Body of pancreas (tissue), 4 donors: ENCODE data around the gene CIRBP. TPM values are rescaled to one million over a fixed set of nuclear protein-coding genes. Genes with fewer than 3 reads are reported as not detected.

Experiments used
- ATAC-seq: fragments of 150-250 bp; one replicate; pipeline ENCODE4 v1.9.1; 2016
- DNase-seq, 4 donors: peaks; one replicate each; pipeline ENCODE4 v3.0.0-alpha.2; 2019
- H3K27ac ChIP-seq, 4 donors: fragments of 200-600 bp; sonication (generic); 1 replicate in 3 of 4; 2 replicates in 1 of 4; pipeline versions ENCODE4 v1.5.1 to v1.6.1; 2016 to 2019; ENCODE audit warnings: mild to moderate bottlenecking in 1 of 4, mixed read lengths in 1 of 4, moderate library complexity in 1 of 4
- H3K27me3 ChIP-seq, 2 donors: fragments of 200-600 bp; sonication (generic); one replicate each; pipeline ENCODE4 v1.6.0; 2016; ENCODE audit warnings: mild to moderate bottlenecking in 1 of 2
- H3K36me3 ChIP-seq, 2 donors: fragments of 200-600 bp; sonication (generic); replicated peaks in 1 of 2; 2 replicates each; pipeline ENCODE4 v1.5.1; 2016; ENCODE audit warnings: low read depth in 2 of 2; ENCODE audit not compliant: insufficient read depth in 1 of 2
- H3K4me1 ChIP-seq: fragments of 200-600 bp; sonication (generic); one replicate; pipeline ENCODE4 v1.6.0; 2016
- H3K4me3 ChIP-seq, 2 donors: fragments of 200-600 bp; sonication (generic); 1 replicate in 1 of 2; 2 replicates in 1 of 2; pipeline ENCODE4 v1.5.1; 2016 to 2019
- H3K9me3 ChIP-seq, 3 donors: fragments of 200-600 bp; sonication (generic); 1 replicate in 2 of 3; 2 replicates in 1 of 3; pipeline ENCODE4 v1.5.1; 2016
- POLR2A ChIP-seq, 3 donors: fragments of 450-650 bp; IDR thresholded peaks; one replicate each; pipeline ENCODE4 v1.6.1; 2016; ENCODE audit warnings: antibody characterized with exemption in 3 of 3, mild to moderate bottlenecking in 2 of 3
- WGBS, 2 donors: methylation state at CpG; one replicate each; pipeline ENCODE4 v1.1.5; 2017; 5-methylcytosine and 5-hydroxymethylcytosine counted together
- intact Hi-C: fragments of 100-400 bp; cut with DNase I; formaldehyde crosslinking; loops from one replicate; pipeline ENCODE4 v1.15.1; 2023
- total RNA-seq, 2 donors: library from RNA; depleted of rRNA; stranded (reverse); fragments of >200 nt; gene quantifications; one replicate each; pipeline ENCODE4 v1.1.0, GENCODE V29; 2016
- TF ChIP-seq, protein P1 (sequence below), 7 experiments: fragments of 450-650 bp in 4 of 7; fragments of 200-600 bp in 3 of 7; sonication (generic) in 3 of 7; IDR thresholded peaks; one replicate each; pipeline ENCODE4 v1.5.1; 2016 to 2019; ENCODE audit warnings: antibody characterized with exemption in 7 of 7

The CIRBP gene
- total RNA-seq, 2 donors from 2014 or later: 582 to 630 TPM

DNA sequence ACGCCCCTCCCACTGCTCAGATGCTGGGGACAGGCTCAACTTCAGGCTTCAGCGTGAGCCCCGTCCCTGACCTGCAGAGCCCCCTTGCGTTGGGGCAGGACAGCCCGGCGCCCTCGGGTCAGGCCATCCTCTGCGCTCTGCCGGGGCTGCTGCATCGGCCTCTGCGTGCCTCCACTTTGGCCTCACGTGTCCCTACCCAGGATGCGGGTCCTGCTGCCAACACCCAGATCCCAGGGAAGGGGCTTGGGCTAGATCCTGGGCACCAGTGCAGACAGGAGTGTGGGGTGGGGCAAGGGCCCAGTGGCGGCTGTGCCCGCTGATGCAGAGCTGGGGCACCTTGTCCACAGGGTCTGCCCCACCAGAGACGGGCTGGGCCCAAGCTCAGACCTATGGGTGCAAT, 44.3 kb upstream of the CIRBP start:
- WGBS, 2 donors: 91 to 93% methylated on average over 3 to 16 of the region's 16 CpGs

DNA sequence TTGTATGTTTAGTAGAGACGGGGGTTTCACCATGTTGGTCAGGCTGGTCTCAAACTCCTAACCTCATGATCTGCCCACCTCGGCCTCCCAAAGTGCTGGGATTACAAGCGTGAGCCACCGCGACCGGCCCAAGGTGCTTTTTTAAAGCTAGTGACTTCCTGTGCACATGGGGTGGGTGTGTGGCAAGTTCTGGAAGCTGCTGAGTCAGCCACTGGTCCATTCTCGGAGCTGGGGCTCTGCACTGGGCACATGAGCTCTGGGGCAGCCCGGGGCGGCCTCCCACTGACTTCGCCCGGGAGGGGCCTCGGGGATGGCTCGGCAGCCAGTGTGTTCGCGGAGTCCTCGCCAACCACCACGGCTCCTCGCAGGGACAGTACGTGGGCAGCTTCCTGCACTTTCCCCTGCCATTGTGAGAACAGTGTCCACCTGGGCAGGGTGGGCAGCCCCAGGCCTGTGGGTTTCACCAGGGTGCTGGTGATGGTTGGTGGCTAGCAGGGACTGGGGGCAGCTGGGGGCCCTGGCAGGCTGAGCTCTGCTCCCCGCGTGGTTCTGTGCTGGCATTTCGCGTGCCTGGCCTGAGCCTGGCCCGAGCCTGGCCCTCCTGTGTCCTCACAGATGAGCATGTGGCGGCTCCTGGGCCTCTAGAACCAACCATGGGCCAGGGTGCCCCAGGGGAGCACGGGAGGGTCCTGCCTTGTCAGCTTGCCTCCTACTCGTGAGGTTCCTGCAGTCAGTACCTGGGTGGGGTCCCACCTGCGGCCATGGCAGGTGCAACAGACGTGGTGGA, 43.5 kb upstream of the CIRBP start:
- ATAC-seq (no peak), DNase-seq (no peak)
- peaks cover 5 to 8% of the 10 kb centered on the region in 2 donors for H3K36me3 ChIP-seq
- peaks cover 10% of the 10 kb centered on the region for H3K4me1 ChIP-seq
- H3K9me3 ChIP-seq: no peaks in the 10 kb centered on the region
- TF ChIP-seq POLR2A (IDR thresholded peaks at IDR 0.05): no peak
- TF ChIP-seq, protein P1, sequence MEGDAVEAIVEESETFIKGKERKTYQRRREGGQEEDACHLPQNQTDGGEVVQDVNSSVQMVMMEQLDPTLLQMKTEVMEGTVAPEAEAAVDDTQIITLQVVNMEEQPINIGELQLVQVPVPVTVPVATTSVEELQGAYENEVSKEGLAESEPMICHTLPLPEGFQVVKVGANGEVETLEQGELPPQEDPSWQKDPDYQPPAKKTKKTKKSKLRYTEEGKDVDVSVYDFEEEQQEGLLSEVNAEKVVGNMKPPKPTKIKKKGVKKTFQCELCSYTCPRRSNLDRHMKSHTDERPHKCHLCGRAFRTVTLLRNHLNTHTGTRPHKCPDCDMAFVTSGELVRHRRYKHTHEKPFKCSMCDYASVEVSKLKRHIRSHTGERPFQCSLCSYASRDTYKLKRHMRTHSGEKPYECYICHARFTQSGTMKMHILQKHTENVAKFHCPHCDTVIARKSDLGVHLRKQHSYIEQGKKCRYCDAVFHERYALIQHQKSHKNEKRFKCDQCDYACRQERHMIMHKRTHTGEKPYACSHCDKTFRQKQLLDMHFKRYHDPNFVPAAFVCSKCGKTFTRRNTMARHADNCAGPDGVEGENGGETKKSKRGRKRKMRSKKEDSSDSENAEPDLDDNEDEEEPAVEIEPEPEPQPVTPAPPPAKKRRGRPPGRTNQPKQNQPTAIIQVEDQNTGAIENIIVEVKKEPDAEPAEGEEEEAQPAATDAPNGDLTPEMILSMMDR (IDR thresholded peaks at IDR 0.05): no peak
- H3K4me3 ChIP-seq: no peak overlapping the region
- intact Hi-C loops: no loop called here
- no peak overlapping the region for H3K27ac ChIP-seq
- no peaks in the 10 kb centered on the region for H3K27me3 ChIP-seq
- 83 to 100% methylated on average over 3 to 26 of the region's 29 CpGs for WGBS, 2 donors

More for the DNA sequence above, 44.3 kb upstream of the CIRBP start:
- Histone ChIP-seq H3K27ac (no peak overlapping the region), H3K4me1 (peaks cover 10% of the 10 kb centered on the region), H3K9me3 (no peaks in the 10 kb centered on the region), H3K4me3 (no peak overlapping the region), H3K36me3 (peaks cover 5 to 8% of the 10 kb centered on the region in 2 donors), H3K27me3 (no peaks in the 10 kb centered on the region)
- DNase-seq (no peak), ATAC-seq (no peak)
- intact Hi-C loops: no loop called here
- TF ChIP-seq, protein P1 (IDR thresholded peaks at IDR 0.05): no peak
- no peak for TF ChIP-seq POLR2A (IDR thresholded peaks at IDR 0.05)

DNA sequence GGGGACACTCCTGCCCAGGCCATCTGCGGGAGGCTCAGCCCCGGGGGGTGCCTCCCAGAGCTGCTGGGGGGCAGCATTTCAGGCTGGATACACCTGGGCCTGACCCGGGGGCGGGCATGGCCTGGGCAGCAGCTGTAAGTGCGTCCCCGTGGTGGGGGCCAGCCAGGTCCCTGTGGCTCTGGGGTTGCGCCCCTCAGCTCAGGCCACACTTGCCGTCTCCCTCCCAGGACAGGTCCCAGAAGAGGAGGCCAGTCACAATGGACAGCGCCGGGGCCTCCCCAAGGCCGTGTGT, 43.0 kb upstream of the CIRBP start:
- no peak for ATAC-seq
- 93% methylated on average over 5 of the region's 11 CpGs; no CpG with 5 or more reads in 1 of the 2 donors for WGBS, 2 donors

DNA sequence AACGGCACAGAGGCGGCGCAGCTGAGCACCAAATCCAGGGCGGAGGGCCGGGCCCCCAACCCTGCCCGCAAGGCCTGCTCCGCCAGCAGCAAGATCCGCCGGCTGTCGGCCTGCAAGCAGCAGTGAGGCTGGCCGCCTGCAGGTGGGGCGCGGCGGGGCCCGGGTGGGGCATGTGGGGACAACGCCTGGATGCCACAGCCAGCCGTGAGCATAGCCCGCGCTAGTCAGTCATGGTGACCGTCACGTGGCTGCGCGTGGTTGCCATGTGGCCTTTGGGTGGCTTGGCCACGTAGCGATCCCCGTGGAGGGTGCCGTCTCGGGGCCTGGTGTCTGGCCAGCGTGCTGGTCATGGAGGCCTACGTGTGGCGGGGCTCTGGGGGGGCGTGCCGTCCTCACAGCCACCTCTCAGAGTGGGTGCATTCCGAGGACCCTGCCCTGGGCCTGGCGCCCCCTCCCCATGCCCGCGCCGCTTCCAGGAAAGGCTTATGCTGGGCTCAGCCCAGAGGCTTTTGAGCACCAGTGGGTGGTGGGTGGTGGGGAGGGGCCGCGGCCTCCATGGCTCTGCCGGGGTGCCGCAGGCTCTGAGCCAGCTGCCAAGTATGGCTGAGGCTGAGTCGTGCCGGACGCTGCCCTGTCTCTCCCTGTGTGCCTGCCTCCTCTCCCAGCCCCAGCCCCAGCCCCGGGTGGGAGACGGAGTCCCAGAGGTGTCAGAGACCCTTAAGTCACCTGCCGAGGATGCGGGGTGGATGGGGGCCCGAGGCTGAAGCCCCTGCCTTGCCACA, 42.4 kb upstream of the CIRBP start:
- Histone ChIP-seq H3K9me3 (no peaks in the 10 kb centered on the region), H3K27ac (no peak overlapping the region), H3K27me3 (no peaks in the 10 kb centered on the region), H3K36me3 (peaks cover 5 to 7% of the 10 kb centered on the region in 2 donors), H3K4me1 (peaks cover 4% of the 10 kb centered on the region), H3K4me3 (no peak overlapping the region)
- 94 to 100% methylated on average over 4 to 48 of the region's 50 CpGs for WGBS, 2 donors
- DNase-seq (no peak), ATAC-seq (no peak)
- TF ChIP-seq POLR2A (IDR thresholded peaks at IDR 0.05): no peak
- TF ChIP-seq, protein P1 (IDR thresholded peaks at IDR 0.05): no peak
- intact Hi-C loops: no loop called here

More for the DNA sequence above, 43.0 kb upstream of the CIRBP start:
- Histone ChIP-seq H3K4me1 (peaks cover 10% of the 10 kb centered on the region), H3K27me3 (no peaks in the 10 kb centered on the region), H3K36me3 (peaks cover 5 to 7% of the 10 kb centered on the region in 2 donors), H3K4me3 (no peak overlapping the region), H3K9me3 (no peaks in the 10 kb centered on the region), H3K27ac (no peak overlapping the region)
- no peak for TF ChIP-seq POLR2A (IDR thresholded peaks at IDR 0.05)
- TF ChIP-seq, protein P1 (IDR thresholded peaks at IDR 0.05): no peak
- no peak for DNase-seq
- intact Hi-C loops: no loop called here
